Endothelial cell (in vitro differentiated cells): Measurements from ENCODE around the gene MYO1D. TPM values are rescaled to one million over a fixed set of nuclear protein-coding genes. Genes with fewer than 3 reads are reported as not detected.
A peak's percentile ranks its signal among the peaks of the same experiment; 100 is the strongest.

Experiments
- DNase-seq: peaks from one replicate; pipeline ENCODE4 v3.0.0; 2021; ENCODE audit warnings: low spot score
- H3K27ac Mint-ChIP-seq: one replicate; pipeline ENCODE4 v1.8.0; 2021; ENCODE audit warnings: mixed read lengths, inconsistent platforms; ENCODE audit not compliant: unreplicated experiment
- H3K27me3 Mint-ChIP-seq: one replicate; pipeline ENCODE4 v1.8.0; 2021; ENCODE audit warnings: mild to moderate bottlenecking, moderate library complexity, mixed read lengths, inconsistent platforms; ENCODE audit not compliant: unreplicated experiment
- H3K36me3 Mint-ChIP-seq: one replicate; pipeline ENCODE4 v1.8.0; 2021; ENCODE audit warnings: mild to moderate bottlenecking, low read depth, mixed read lengths, inconsistent platforms; ENCODE audit not compliant: unreplicated experiment
- H3K4me1 Mint-ChIP-seq: one replicate; pipeline ENCODE4 v1.8.0; 2021; ENCODE audit warnings: mild to moderate bottlenecking, mixed read lengths, inconsistent platforms; ENCODE audit not compliant: unreplicated experiment
- H3K4me3 Mint-ChIP-seq: one replicate; pipeline ENCODE4 v1.8.0; 2021; ENCODE audit warnings: mild to moderate bottlenecking, mixed read lengths, inconsistent platforms; ENCODE audit not compliant: unreplicated experiment
- H3K9me3 Mint-ChIP-seq: one replicate; pipeline ENCODE4 v1.8.0; 2021; ENCODE audit warnings: mixed read lengths, inconsistent platforms; ENCODE audit not compliant: unreplicated experiment
- total RNA-seq: library from RNA; stranded (reverse); fragmentation: NEBNext Ultra II Directional; extraction: Animal tissue kit (Norgen Biotek cat#: 25700); gene quantifications from one replicate; pipeline ENCODE4 v1.2.1, GENCODE V29; 2021; ENCODE audit not compliant: unreplicated experiment
- TF ChIP-seq, protein P1 (sequence below): fragments of 200-600 bp; sonication (generic); IDR thresholded peaks from one replicate; pipeline ENCODE4 v1.5.0; 2021; ENCODE audit warnings: antibody characterized with exemption; ENCODE audit not compliant: unreplicated experiment

The MYO1D gene
- total RNA-seq, 1 donor from 2014 or later, result 26.4 TPM

GRCh38 chr17:32477220-32477619, 399.7 kb downstream of the MYO1D start:
- no peak overlapping the region for H3K4me3 Mint-ChIP-seq
- peaks cover 3% of the 10 kb centered on the region for H3K27me3 Mint-ChIP-seq
- no peaks in the 10 kb centered on the region for H3K9me3 Mint-ChIP-seq
- H3K36me3 Mint-ChIP-seq, result peaks cover 58% of the 10 kb centered on the region
- H3K27ac Mint-ChIP-seq, result no peak overlapping the region
- no peak for DNase-seq
- H3K4me1 Mint-ChIP-seq, result peaks cover 3% of the 10 kb centered on the region
- TF ChIP-seq, protein P1, sequence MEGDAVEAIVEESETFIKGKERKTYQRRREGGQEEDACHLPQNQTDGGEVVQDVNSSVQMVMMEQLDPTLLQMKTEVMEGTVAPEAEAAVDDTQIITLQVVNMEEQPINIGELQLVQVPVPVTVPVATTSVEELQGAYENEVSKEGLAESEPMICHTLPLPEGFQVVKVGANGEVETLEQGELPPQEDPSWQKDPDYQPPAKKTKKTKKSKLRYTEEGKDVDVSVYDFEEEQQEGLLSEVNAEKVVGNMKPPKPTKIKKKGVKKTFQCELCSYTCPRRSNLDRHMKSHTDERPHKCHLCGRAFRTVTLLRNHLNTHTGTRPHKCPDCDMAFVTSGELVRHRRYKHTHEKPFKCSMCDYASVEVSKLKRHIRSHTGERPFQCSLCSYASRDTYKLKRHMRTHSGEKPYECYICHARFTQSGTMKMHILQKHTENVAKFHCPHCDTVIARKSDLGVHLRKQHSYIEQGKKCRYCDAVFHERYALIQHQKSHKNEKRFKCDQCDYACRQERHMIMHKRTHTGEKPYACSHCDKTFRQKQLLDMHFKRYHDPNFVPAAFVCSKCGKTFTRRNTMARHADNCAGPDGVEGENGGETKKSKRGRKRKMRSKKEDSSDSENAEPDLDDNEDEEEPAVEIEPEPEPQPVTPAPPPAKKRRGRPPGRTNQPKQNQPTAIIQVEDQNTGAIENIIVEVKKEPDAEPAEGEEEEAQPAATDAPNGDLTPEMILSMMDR, result no peak

DNA sequence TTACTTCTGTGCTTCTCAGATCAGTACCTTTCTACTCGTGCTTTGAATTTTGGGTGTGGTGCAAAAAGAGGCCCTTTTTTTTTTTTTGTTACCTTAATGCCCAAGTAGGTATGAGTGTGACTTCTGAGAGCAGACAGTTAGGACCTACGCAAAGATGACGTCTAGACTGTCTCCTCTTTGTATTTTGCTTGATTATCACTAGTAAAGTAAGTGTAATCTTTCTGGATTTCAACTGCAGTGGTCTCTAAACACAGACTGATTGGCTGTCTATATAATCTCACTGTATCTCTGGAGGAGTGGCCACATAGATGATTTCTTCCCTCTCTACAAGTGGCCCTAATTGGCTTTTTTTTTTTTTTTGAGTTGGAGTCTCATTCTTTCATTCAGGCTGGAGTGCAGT, 401.7 kb downstream of the MYO1D start:
- TF ChIP-seq, protein P1, result no peak
- peaks cover 3% of the 10 kb centered on the region for H3K4me1 Mint-ChIP-seq
- H3K36me3 Mint-ChIP-seq, result peaks cover 60% of the 10 kb centered on the region
- H3K27me3 Mint-ChIP-seq, result peaks cover 1% of the 10 kb centered on the region
- H3K9me3 Mint-ChIP-seq, result no peaks in the 10 kb centered on the region
- DNase-seq, result no peak
- no peak overlapping the region for H3K27ac Mint-ChIP-seq
- peak overlapping the region; percentile 25 for H3K4me3 Mint-ChIP-seq

DNA sequence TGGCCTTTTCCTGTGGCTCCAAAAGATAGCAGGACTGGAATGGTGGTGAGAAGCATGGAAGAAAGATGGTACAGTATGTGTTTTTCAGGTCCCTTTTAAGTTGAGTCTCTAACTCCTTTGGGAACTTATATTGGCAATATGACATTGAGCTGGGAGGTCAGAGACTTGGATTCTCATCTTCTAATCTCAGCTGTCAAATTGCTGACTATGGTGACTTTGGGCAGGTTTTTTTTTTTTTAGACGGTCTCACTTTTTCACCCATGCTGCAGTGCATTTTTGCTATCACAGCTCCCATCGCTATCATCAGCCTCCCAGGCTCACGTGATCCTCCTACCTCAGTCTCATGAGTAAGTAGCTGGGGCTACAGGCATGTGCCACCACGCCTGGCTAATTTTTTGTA, 405.3 kb downstream of the MYO1D start:
- DNase-seq, result no peak
- peaks cover 3% of the 10 kb centered on the region for H3K4me1 Mint-ChIP-seq
- no peak overlapping the region for H3K4me3 Mint-ChIP-seq
- H3K36me3 Mint-ChIP-seq, result peaks cover 49% of the 10 kb centered on the region
- peaks cover 1% of the 10 kb centered on the region for H3K27me3 Mint-ChIP-seq
- TF ChIP-seq, protein P1, result no peak
- no peak overlapping the region for H3K27ac Mint-ChIP-seq
- H3K9me3 Mint-ChIP-seq, result no peaks in the 10 kb centered on the region

DNA sequence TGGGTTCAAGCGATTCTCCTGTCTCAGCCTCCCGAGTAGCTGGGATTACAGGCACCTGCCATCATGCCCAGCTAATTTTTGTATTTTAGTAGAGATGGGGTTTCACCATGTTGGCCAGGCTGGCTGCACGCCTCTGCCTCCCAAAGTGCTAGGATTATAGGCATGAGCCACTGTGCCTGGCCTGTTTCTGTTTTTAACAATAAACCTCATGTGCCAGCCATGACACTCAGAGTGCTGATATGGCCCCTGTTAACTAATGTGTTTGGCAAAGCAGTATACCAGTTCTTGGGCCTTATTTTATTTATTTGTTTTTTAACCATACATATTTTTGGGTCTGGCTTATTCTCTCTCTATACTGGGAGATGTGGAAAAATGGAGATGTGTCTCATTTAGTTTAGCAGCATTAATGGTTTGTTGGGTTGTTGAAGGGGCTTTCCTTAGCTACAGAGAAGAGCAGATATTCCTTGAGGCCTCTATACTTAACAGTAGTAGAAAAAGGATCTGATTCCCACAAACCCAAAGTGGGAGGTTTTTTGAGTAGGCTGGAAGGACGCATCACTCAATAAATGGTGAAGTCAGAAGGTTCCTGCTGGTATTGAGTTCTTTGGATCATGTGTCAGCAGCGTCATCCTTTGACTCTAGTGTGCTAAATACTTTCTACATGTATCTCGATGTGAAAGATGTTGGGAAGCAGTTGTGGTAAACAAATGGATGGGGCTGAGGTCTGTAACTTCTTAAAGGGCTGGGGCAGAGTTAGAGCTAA, 406.3 kb downstream of the MYO1D start:
- TF ChIP-seq, protein P1, result no peak
- Mint-ChIP-seq H3K36me3 (peaks cover 49% of the 10 kb centered on the region), H3K27me3 (peaks cover 1% of the 10 kb centered on the region), H3K27ac (no peak overlapping the region), H3K9me3 (no peaks in the 10 kb centered on the region), H3K4me1 (peaks cover 3% of the 10 kb centered on the region), H3K4me3 (no peak overlapping the region)
- DNase-seq, result no peak

DNA sequence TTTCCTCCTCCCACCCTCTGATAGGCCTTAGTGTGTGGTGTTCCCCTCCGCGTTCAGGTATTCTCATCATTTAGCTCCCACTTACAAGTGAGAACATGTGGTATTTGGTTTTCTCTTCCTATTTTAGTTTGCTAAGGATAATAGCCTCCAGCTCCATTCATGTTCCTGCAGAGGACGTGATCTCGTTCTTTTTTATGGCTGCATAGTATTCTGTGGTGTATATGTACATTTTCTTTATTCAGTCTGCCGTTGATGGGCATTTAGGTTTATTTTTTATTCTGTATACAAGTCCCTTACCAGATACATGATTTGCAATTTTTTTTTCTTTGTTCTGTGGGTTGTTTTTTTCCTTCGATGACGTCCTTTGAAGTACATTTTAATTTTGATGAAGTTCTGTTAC, 409.0 kb downstream of the MYO1D start:
- no peak overlapping the region for H3K27ac Mint-ChIP-seq
- peaks cover 31% of the 10 kb centered on the region for H3K36me3 Mint-ChIP-seq
- DNase-seq, result no peak

More for the DNA sequence above, 409.0 kb downstream of the MYO1D start:
- Mint-ChIP-seq H3K9me3 (no peaks in the 10 kb centered on the region), H3K4me1 (no peaks in the 10 kb centered on the region), H3K27me3 (no peaks in the 10 kb centered on the region), H3K4me3 (peak overlapping the region; percentile 44)
- TF ChIP-seq, protein P1, result no peak
